Measurements from ENCODE around the gene SH3TC2. TPM values are rescaled to one million over a fixed set of nuclear protein-coding genes. Genes with fewer than 3 reads are reported as not detected.
A peak's percentile ranks its signal among the peaks of the same experiment; 100 is the strongest.

Gene SH3TC2
- polyA plus RNA-seq, 1 donor (not counting 4 experiments of a cell fraction or from before 2014, with no cell fraction given): 19.0 TPM

GRCh38 chr5:149036970-149037369, 25.9 kb downstream of the SH3TC2 start:
- DNase-seq (ENCODE audit: low read depth, low spot score) (no peak), FAIRE-seq (peak; percentile 13)
- no peak overlapping the region for H3K4me2 ChIP-seq (ENCODE audit: control insufficient read depth, extremely low read depth, insufficient read depth, low read depth, low read length)
- dilution Hi-C loops (cut with MboI; ENCODE audit: extremely low pct_ligation_motif_present, low sequenced_read_pairs): no loop called here
- no peaks in the 10 kb centered on the region for H3K79me2 ChIP-seq (ENCODE audit: control insufficient read depth, insufficient read depth, low read length)
- no peaks in the 10 kb centered on the region for H4K20me1 ChIP-seq (ENCODE audit: control insufficient read depth, extremely low read depth, insufficient read depth, low read length)
- H2AFZ ChIP-seq (ENCODE audit: control insufficient read depth, low read length): no peak overlapping the region
- no peaks in the 10 kb centered on the region for H3K9me1 ChIP-seq (ENCODE audit: control insufficient read depth, extremely low read depth, insufficient read depth, low read length)
- TF ChIP-seq EZH2 (IDR thresholded peaks at IDR 0.05; ENCODE audit: low read length): no peak
- TF ChIP-seq, protein P1, sequence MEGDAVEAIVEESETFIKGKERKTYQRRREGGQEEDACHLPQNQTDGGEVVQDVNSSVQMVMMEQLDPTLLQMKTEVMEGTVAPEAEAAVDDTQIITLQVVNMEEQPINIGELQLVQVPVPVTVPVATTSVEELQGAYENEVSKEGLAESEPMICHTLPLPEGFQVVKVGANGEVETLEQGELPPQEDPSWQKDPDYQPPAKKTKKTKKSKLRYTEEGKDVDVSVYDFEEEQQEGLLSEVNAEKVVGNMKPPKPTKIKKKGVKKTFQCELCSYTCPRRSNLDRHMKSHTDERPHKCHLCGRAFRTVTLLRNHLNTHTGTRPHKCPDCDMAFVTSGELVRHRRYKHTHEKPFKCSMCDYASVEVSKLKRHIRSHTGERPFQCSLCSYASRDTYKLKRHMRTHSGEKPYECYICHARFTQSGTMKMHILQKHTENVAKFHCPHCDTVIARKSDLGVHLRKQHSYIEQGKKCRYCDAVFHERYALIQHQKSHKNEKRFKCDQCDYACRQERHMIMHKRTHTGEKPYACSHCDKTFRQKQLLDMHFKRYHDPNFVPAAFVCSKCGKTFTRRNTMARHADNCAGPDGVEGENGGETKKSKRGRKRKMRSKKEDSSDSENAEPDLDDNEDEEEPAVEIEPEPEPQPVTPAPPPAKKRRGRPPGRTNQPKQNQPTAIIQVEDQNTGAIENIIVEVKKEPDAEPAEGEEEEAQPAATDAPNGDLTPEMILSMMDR (optimal IDR thresholded peaks at IDR 0.05 in 1 of 3, IDR thresholded peaks at IDR 0.05 in 1 of 3, conservative IDR thresholded peaks at IDR 0.05 in 1 of 3; ENCODE audit: extremely low read depth in 1 of 3, insufficient read depth in 2 of 3, low read length in 3 of 3): no peak
- peaks cover 18 to 25% of the 10 kb centered on the region in 2 experiments for H3K36me3 ChIP-seq (ENCODE audit: control insufficient read depth in 2 of 2, extremely low read depth in 1 of 2, insufficient read depth in 2 of 2, low read length in 2 of 2)
- H3K9me3 ChIP-seq (ENCODE audit: control insufficient read depth, low read depth, low read length): no peaks in the 10 kb centered on the region
- no peak overlapping the region for H3K4me3 ChIP-seq (ENCODE audit: control insufficient read depth in 2 of 3, extremely low read depth in 1 of 3, insufficient read depth in 2 of 3, low read depth in 1 of 3, low read length in 3 of 3)
- no peak overlapping the region for H3K9ac ChIP-seq (ENCODE audit: control insufficient read depth, extremely low read depth, insufficient read depth, low read length)
- H3K4me1 ChIP-seq (ENCODE audit: control insufficient read depth, extremely low read depth, insufficient read depth, low read length): no peaks in the 10 kb centered on the region
- H3K27ac ChIP-seq (ENCODE audit: control insufficient read depth, insufficient read depth, low read length): no peak overlapping the region
- H3K27me3 ChIP-seq (ENCODE audit: control insufficient read depth, extremely low read depth, insufficient read depth, low read length): no peaks in the 10 kb centered on the region

- dilution Hi-C loops (cut with MboI; ENCODE audit: extremely low pct_ligation_motif_present, low sequenced_read_pairs): no loop called here
- Histone ChIP-seq H3K36me3 (ENCODE audit: control insufficient read depth in 2 of 2, extremely low read depth in 1 of 2, insufficient read depth in 2 of 2, low read length in 2 of 2) (peaks cover 14 to 28% of the 10 kb centered on the region in 2 experiments), H3K27me3 (ENCODE audit: control insufficient read depth, extremely low read depth, insufficient read depth, low read length) (no peaks in the 10 kb centered on the region), H3K4me3 (ENCODE audit: control insufficient read depth in 2 of 3, extremely low read depth in 1 of 3, insufficient read depth in 2 of 3, low read depth in 1 of 3, low read length in 3 of 3) (no peak overlapping the region), H4K20me1 (ENCODE audit: control insufficient read depth, extremely low read depth, insufficient read depth, low read length) (no peaks in the 10 kb centered on the region), H3K9ac (ENCODE audit: control insufficient read depth, extremely low read depth, insufficient read depth, low read length) (no peak overlapping the region), H3K27ac (ENCODE audit: control insufficient read depth, insufficient read depth, low read length) (no peak overlapping the region), H3K4me1 (ENCODE audit: control insufficient read depth, extremely low read depth, insufficient read depth, low read length) (no peaks in the 10 kb centered on the region), H3K9me3 (ENCODE audit: control insufficient read depth, low read depth, low read length) (no peaks in the 10 kb centered on the region), H3K4me2 (ENCODE audit: control insufficient read depth, extremely low read depth, insufficient read depth, low read depth, low read length) (no peak overlapping the region), H3K79me2 (ENCODE audit: control insufficient read depth, insufficient read depth, low read length) (no peaks in the 10 kb centered on the region), H2AFZ (ENCODE audit: control insufficient read depth, low read length) (no peak overlapping the region), H3K9me1 (ENCODE audit: control insufficient read depth, extremely low read depth, insufficient read depth, low read length) (no peaks in the 10 kb centered on the region)
- DNase-seq (ENCODE audit: low read depth, low spot score) (no peak), FAIRE-seq (no peak)
- TF ChIP-seq, protein P1 (optimal IDR thresholded peaks at IDR 0.05 in 1 of 3, IDR thresholded peaks at IDR 0.05 in 1 of 3, conservative IDR thresholded peaks at IDR 0.05 in 1 of 3; ENCODE audit: extremely low read depth in 1 of 3, insufficient read depth in 2 of 3, low read length in 3 of 3): no peak
- TF ChIP-seq EZH2 (IDR thresholded peaks at IDR 0.05; ENCODE audit: low read length): no peak
Measured at GRCh38 chr5:149036168-149036567, 26.7 kb downstream of the SH3TC2 start.

All from keratinocyte (primary cell).